H1 (cell line): ENCODE data around the gene SNAPIN. TPM values are rescaled to one million over a fixed set of nuclear protein-coding genes. Genes with fewer than 3 reads are reported as not detected.
"Not testable (repeated sequence)": the region's sequence is repeated elsewhere in the genome, so short reads cannot be mapped to it uniquely, and the experiment has no call there.

ENCODE experiments used
- CTCF ChIA-PET: fragments of 300-600 bp; sonication (Branson Sonifier 250); formaldehyde crosslinking; loops from one replicate; lab custom pipeline; 2021; ENCODE audit not compliant: partially characterized antibody; lab: Charles Lee
- POLR2A ChIA-PET: fragments of 300-600 bp; sonication (Branson Sonifier 250); formaldehyde crosslinking; loops from one replicate; lab custom pipeline; 2021; ENCODE audit warnings: inconsistent platforms; ENCODE audit not compliant: partially characterized antibody; lab: Charles Lee
- DNase-seq, 2 experiments: peaks; one replicate each; pipeline versions ENCODE4 v3.0.0 to v3.0.0-alpha.2; 2010 to 2022; ENCODE audit warnings: low spot score in 2 of 2, low read depth in 1 of 2, mixed read lengths in 1 of 2
- FAIRE-seq: peaks from 2 replicates; lab custom pipeline; 2011; peaks lifted over from hg19 to GRCh38; lab: Jason Lieb, UNC
- H2AFZ ChIP-seq: 2 replicates; pipeline ENCODE4 v1.8.1; 2012; ENCODE audit warnings: low read length, inconsistent platforms
- H2AK5ac ChIP-seq: 2 replicates; pipeline ENCODE4 v1.6.1; 2013; ENCODE audit warnings: low read depth, low read length
- H2BK120ac ChIP-seq: replicated peaks from 2 replicates; pipeline ENCODE3; 2013; ENCODE audit warnings: low read depth, low read length, inconsistent platforms
- H2BK12ac ChIP-seq: 2 replicates; pipeline ENCODE4 v1.6.1; 2013; ENCODE audit warnings: low read depth, low read length
- H2BK15ac ChIP-seq: 2 replicates; pipeline ENCODE4 v1.6.1; 2013; ENCODE audit warnings: low read length
- H2BK20ac ChIP-seq: 2 replicates; pipeline ENCODE4 v1.6.1; 2013; ENCODE audit warnings: low read length
- H2BK5ac ChIP-seq: 2 replicates; pipeline ENCODE4 v1.6.1; 2013; ENCODE audit warnings: low read depth, low read length
- H3K14ac ChIP-seq: 2 replicates; pipeline ENCODE4 v1.6.1; 2013; ENCODE audit warnings: inconsistent platforms; ENCODE audit not compliant: insufficient read length
- H3K18ac ChIP-seq: 2 replicates; pipeline ENCODE4 v1.6.1; 2013; ENCODE audit warnings: low read length; ENCODE audit errors: extremely low read depth
- H3K23ac ChIP-seq: 2 replicates; pipeline ENCODE4 v1.6.1; 2013; ENCODE audit warnings: inconsistent platforms; ENCODE audit not compliant: insufficient read length
- H3K23me2 ChIP-seq: 2 replicates; pipeline ENCODE4 v1.6.1; 2013; ENCODE audit warnings: low read depth, low read length
- H3K27ac ChIP-seq: 2 replicates; pipeline ENCODE4 v1.6.1; 2011; ENCODE audit warnings: low read depth, low read length, inconsistent platforms
- H3K27me3 ChIP-seq, 4 experiments: replicated peaks in 1 of 4; 1 replicate in 1 of 4; 2 replicates in 3 of 4; pipeline versions ENCODE4 v1.6.1 to v1.8.1; 2011 to 2013; ENCODE audit warnings: low read length in 3 of 4, mild to moderate bottlenecking in 3 of 4, inconsistent platforms in 2 of 4, mixed read lengths in 2 of 4, moderate library complexity in 1 of 4; ENCODE audit not compliant: control insufficient read depth in 3 of 4, insufficient read depth in 3 of 4; ENCODE audit errors: extremely low read depth in 1 of 4
- H3K36me3 ChIP-seq, 4 experiments: 2 replicates each; pipeline versions ENCODE4 v1.6.1 to v1.8.1; 2011 to 2013; ENCODE audit warnings: mild to moderate bottlenecking in 4 of 4, low read length in 3 of 4, moderate library complexity in 2 of 4, control low read depth in 1 of 4, inconsistent platforms in 1 of 4; ENCODE audit not compliant: insufficient read depth in 4 of 4, control insufficient read depth in 2 of 4
- H3K4ac ChIP-seq: replicated peaks from 2 replicates; pipeline ENCODE3; 2013; ENCODE audit warnings: low read length, low read depth, mixed read lengths, inconsistent platforms; ENCODE audit not compliant: insufficient read length
- H3K4me1 ChIP-seq, 4 experiments: replicated peaks in 1 of 4; 1 replicate in 1 of 4; 2 replicates in 3 of 4; pipeline versions ENCODE4 v1.6.1 to v1.8.1; 2011 to 2013; ENCODE audit warnings: low read length in 3 of 4, inconsistent platforms in 2 of 4, mixed read lengths in 1 of 4; ENCODE audit not compliant: insufficient read depth in 4 of 4, control insufficient read depth in 3 of 4
- H3K4me2 ChIP-seq, 2 experiments: 2 replicates each; pipeline versions ENCODE4 v1.6.1 to v1.8.1; 2011 to 2013; ENCODE audit warnings: low read depth in 2 of 2, low read length in 2 of 2, control low read depth in 1 of 2, inconsistent platforms in 1 of 2, mild to moderate bottlenecking in 1 of 2; ENCODE audit not compliant: insufficient read depth in 1 of 2
- H3K4me3 ChIP-seq, 4 experiments: fragments of 200-600, 300-600 bp in 1 of 4; sonication (generic), shearing (Covaris generic), sonication (Bioruptor Twin) in 1 of 4; 2 replicates each; pipeline versions ENCODE4 v1.5.1 to v1.8.1; 2011 to 2016; ENCODE audit warnings: low read length in 4 of 4, low read depth in 3 of 4, control low read depth in 2 of 4, inconsistent platforms in 2 of 4, mild to moderate bottlenecking in 2 of 4, mixed read lengths in 1 of 4, moderate library complexity in 1 of 4; ENCODE audit not compliant: insufficient read depth in 2 of 4; ENCODE audit errors: extremely low read depth in 1 of 4
- H3K56ac ChIP-seq: replicated peaks from 2 replicates; pipeline ENCODE3; 2013; ENCODE audit warnings: low read depth, mild to moderate bottlenecking, mixed read lengths, low read length, inconsistent platforms; ENCODE audit not compliant: insufficient read length
- H3K79me1 ChIP-seq: 2 replicates; pipeline ENCODE4 v1.6.1; 2013; ENCODE audit warnings: low read depth, low read length, control low read depth
- H3K79me2 ChIP-seq, 2 experiments: 2 replicates each; pipeline versions ENCODE4 v1.6.1 to v1.8.1; 2012 to 2013; ENCODE audit warnings: low read length in 2 of 2, mild to moderate bottlenecking in 2 of 2, inconsistent platforms in 1 of 2; ENCODE audit not compliant: insufficient read depth in 2 of 2, control insufficient read depth in 1 of 2
- H3K9ac ChIP-seq, 4 experiments: replicated peaks in 1 of 4; 1 replicate in 1 of 4; 2 replicates in 3 of 4; pipeline versions ENCODE4 v1.6.1 to v1.8.1; 2011 to 2013; ENCODE audit warnings: low read depth in 3 of 4, low read length in 3 of 4, control low read depth in 2 of 4, mild to moderate bottlenecking in 2 of 4, moderate library complexity in 2 of 4, inconsistent platforms in 1 of 4; ENCODE audit errors: extremely low read depth in 1 of 4
- H3K9me3 ChIP-seq, 2 experiments: 2 replicates each; pipeline versions ENCODE4 v1.6.1 to v1.8.1; 2012 to 2013; ENCODE audit warnings: mild to moderate bottlenecking in 2 of 2, moderate library complexity in 2 of 2, control low read depth in 1 of 2, inconsistent platforms in 1 of 2, low read depth in 1 of 2, low read length in 1 of 2, mixed read lengths in 1 of 2; ENCODE audit not compliant: insufficient read depth in 2 of 2
- H4K20me1 ChIP-seq, 2 experiments: replicated peaks in 1 of 2; 2 replicates each; pipeline versions ENCODE3 to v1.8.1; 2011 to 2013; ENCODE audit warnings: inconsistent platforms in 2 of 2, low read length in 2 of 2, mild to moderate bottlenecking in 1 of 2; ENCODE audit not compliant: insufficient read depth in 2 of 2, control insufficient read depth in 1 of 2
- H4K5ac ChIP-seq: 2 replicates; pipeline ENCODE4 v1.6.1; 2013; ENCODE audit warnings: low read length, low read depth, mixed read lengths, inconsistent platforms; ENCODE audit not compliant: insufficient read length
- H4K8ac ChIP-seq: 2 replicates; pipeline ENCODE4 v1.8.0; 2013; ENCODE audit warnings: mild to moderate bottlenecking, moderate library complexity, low read length, inconsistent platforms; ENCODE audit not compliant: insufficient read depth; ENCODE audit errors: extremely low read depth
- H4K91ac ChIP-seq: replicated peaks from 2 replicates; pipeline ENCODE3; 2013; ENCODE audit warnings: low read length, mixed read lengths, inconsistent platforms; ENCODE audit not compliant: insufficient read length
- WGBS, 2 experiments: shearing (Covaris generic) in 1 of 2; methylation state at CpG; one replicate each; pipeline versions ENCODE4 v1.1.6 to v1.1.7; 2013 to 2015; ENCODE audit warnings: low lambda C conversion rate in 2 of 2, mixed read lengths in 2 of 2, inconsistent platforms in 1 of 2, low coverage in 1 of 2, missing lambda C conversion rate in 1 of 2; ENCODE audit not compliant: insufficient replicate concordance in 2 of 2, insufficient coverage in 1 of 2, insufficient read length in 1 of 2; ENCODE audit errors: extremely low coverage in 1 of 2, missing lambda C conversion rate in 1 of 2; 5-methylcytosine and 5-hydroxymethylcytosine counted together
- polyA plus RNA-seq, 7 experiments: library from polyadenylated mRNA; depleted of rRNA in 3 of 7; stranded (reverse) in 5 of 7; unstranded in 2 of 7; fragments of >200 nt in 5 of 7; fragments of 200-250 nt in 2 of 7; gene quantifications; 1 replicate in 5 of 7; 2 replicates in 1 of 7; 4 replicates in 1 of 7; pipeline versions ENCODE4 v1.2.1 to v1.2.3, GENCODE V29; 2011 to 2013; ENCODE audit warnings: missing spikeins in 2 of 7, mixed read lengths in 2 of 7
- total RNA-seq: library from RNA; stranded (reverse); fragmentation: NEBNext Ultra II Directional; extraction: Animal tissue kit (Norgen Biotek cat#: 25700); gene quantifications from 2 replicates; pipeline ENCODE4 v1.2.1, GENCODE V29; 2021

The SNAPIN gene
- total and polyA plus RNA-seq, 2 of the 8 experiments (the other 6 are each of a cell fraction or from before 2014, with no cell fraction given): 25.7 to 31.1 TPM

DNA sequence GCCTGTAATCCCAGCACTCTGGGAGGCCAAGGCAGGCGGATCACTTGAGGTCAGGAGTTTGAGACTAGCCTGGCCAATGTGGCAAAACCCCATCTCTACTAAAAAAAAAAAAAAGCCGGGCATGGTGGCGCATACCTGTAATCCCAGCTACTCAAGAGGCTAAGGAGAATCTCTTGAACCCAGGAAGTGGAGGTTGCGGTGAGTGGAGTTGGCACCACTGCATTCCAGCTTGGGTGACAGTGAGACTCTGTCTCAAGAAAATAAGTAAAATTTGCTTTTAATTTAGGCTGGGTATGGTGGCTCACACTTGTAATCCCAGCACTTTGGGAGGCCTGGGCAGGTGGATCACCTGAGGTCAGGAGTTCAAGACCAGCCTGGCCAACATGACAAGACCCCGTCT is 18.3 kb upstream of the SNAPIN start:
- H3K79me1 ChIP-seq, H4K5ac ChIP-seq, H2BK20ac ChIP-seq, H3K18ac ChIP-seq, H2BK15ac ChIP-seq, H4K8ac ChIP-seq, H3K9ac ChIP-seq, H3K27me3 ChIP-seq, H3K9me3 ChIP-seq, H3K23me2 ChIP-seq, H3K14ac ChIP-seq, H3K4me3 ChIP-seq, H3K27ac ChIP-seq, H3K4me1 ChIP-seq, H2BK120ac ChIP-seq, H2AFZ ChIP-seq, H3K56ac ChIP-seq, H3K23ac ChIP-seq, H2AK5ac ChIP-seq, FAIRE-seq, DNase-seq, H4K91ac ChIP-seq, H4K20me1 ChIP-seq, H3K4me2 ChIP-seq, H2BK12ac ChIP-seq, H2BK5ac ChIP-seq, H3K4ac ChIP-seq: not testable (repeated sequence)
- Histone ChIP-seq H3K79me2 (peaks cover 0 to 38% of the 10 kb centered on the region in 2 experiments; a peak in 3 of 4 replicates), H3K36me3 (peaks cover 61 to 94% (median 83%) of the 10 kb centered on the region in 4 experiments)
- 94% methylated on average over 5 of the region's 5 CpGs; no CpG with 5 or more reads in 1 of the 2 experiments for WGBS, 2 experiments
- POLR2A ChIA-PET: interaction anchor here (0.6 to 16.2 kb wide), 9 partner anchors 9 to 197 kb away, joined by 3 to 343 read pairs (median 4); partner anchors contain the start of genes ILF2, S100A1, S100A13 and SNAPIN
- CTCF ChIA-PET: interaction anchor here (0.6 to 5.4 kb wide), 4 partner anchors 12 to 88 kb away, joined by 3 to 28 read pairs (median 4); partner anchors contain the start of genes S100A1 and S100A13
